AG04449 (cell line): ENCODE measurements around the gene PDE8A.

Experiments
- CTCF ChIA-PET: fragments of 350-600 bp; formaldehyde crosslinking; extraction: SDS; loops from one replicate; lab custom pipeline; 2021; ENCODE audit warnings: antibody characterized with exemption; lab: Yijun Ruan, JAX
- POLR2A ChIA-PET: fragments of 400-600, 350-600 bp; formaldehyde crosslinking; extraction: SDS; loops from one replicate; lab custom pipeline; 2020; ENCODE audit warnings: antibody characterized with exemption, inconsistent platforms; lab: Yijun Ruan, JAX
- DNase-seq: peaks from one replicate; pipeline ENCODE4 v3.0.0-alpha.2; 2010; ENCODE audit warnings: low read depth, low spot score
- H3K4me3 ChIP-seq: 2 replicates; pipeline ENCODE4 v1.5.1; 2011; ENCODE audit warnings: low read depth, mild to moderate bottlenecking, control low read depth, low read length
- TF ChIP-seq, protein P1 (sequence below): IDR thresholded peaks from one replicate; pipeline ENCODE4 v1.5.1; 2011; ENCODE audit warnings: mild to moderate bottlenecking, moderate library complexity, low read length, control low read depth, inconsistent platforms; ENCODE audit not compliant: insufficient read depth; ENCODE audit errors: missing control alignments

PDE8A gene

DNA sequence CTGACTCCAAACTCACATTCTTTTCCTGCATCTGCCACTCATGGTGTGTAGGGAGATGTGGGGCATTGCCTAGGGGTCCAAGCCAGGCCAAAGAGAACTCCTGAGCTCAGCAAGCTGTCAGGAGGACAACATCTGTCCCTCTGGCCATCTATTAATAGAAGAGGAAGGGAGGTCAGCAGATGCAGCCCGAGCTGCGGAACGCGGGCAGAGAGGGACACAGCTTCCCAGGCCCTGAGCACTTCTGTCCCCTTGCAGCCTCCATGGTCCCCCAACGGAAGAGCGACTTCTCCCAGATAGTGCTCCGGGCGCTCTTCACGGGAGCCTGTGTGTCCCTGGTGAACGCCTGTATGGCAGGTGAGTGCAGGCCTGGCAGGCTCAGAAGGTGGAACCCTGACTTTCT lies 37.3 kb upstream of the PDE8A start:
- TF ChIP-seq, protein P1, sequence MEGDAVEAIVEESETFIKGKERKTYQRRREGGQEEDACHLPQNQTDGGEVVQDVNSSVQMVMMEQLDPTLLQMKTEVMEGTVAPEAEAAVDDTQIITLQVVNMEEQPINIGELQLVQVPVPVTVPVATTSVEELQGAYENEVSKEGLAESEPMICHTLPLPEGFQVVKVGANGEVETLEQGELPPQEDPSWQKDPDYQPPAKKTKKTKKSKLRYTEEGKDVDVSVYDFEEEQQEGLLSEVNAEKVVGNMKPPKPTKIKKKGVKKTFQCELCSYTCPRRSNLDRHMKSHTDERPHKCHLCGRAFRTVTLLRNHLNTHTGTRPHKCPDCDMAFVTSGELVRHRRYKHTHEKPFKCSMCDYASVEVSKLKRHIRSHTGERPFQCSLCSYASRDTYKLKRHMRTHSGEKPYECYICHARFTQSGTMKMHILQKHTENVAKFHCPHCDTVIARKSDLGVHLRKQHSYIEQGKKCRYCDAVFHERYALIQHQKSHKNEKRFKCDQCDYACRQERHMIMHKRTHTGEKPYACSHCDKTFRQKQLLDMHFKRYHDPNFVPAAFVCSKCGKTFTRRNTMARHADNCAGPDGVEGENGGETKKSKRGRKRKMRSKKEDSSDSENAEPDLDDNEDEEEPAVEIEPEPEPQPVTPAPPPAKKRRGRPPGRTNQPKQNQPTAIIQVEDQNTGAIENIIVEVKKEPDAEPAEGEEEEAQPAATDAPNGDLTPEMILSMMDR, result no peak
- POLR2A ChIA-PET, result no interaction called here
- no peak overlapping the region for H3K4me3 ChIP-seq
- DNase-seq, result no peak
- CTCF ChIA-PET, result interaction anchor here (0.9 to 9.9 kb wide), 3 partner anchors 9 to 15 kb away, joined by 4 to 67 read pairs (median 7); no protein-coding TSS in a partner anchor

DNA sequence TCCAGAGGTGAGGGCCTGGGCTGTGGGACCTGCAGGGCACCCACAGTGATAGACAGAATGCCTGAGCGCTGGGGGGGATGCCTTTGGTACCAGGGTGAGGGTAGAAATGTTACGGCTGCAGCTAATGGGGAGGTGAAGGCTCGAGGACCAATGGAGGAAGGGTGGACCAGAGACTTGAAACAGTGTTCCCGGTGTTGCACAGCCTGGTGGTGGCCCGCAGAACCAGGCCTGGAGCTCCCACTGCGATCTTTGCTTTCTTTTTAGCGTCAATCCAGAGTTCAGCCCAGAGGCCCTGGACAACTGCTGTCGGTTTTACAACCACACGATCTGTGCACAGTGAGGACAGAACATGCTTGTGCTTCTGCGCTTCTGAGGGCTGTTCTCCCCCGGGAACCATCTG lies 36.8 kb upstream of the PDE8A start:
- no peak overlapping the region for H3K4me3 ChIP-seq
- TF ChIP-seq, protein P1, result no peak
- ChIA-PET CTCF (interaction anchor here (0.9 to 9.9 kb wide), 3 partner anchors 10 to 16 kb away, joined by 4 to 67 read pairs (median 7); no protein-coding TSS in a partner anchor), POLR2A (no interaction called here)
- DNase-seq, result no peak

DNA sequence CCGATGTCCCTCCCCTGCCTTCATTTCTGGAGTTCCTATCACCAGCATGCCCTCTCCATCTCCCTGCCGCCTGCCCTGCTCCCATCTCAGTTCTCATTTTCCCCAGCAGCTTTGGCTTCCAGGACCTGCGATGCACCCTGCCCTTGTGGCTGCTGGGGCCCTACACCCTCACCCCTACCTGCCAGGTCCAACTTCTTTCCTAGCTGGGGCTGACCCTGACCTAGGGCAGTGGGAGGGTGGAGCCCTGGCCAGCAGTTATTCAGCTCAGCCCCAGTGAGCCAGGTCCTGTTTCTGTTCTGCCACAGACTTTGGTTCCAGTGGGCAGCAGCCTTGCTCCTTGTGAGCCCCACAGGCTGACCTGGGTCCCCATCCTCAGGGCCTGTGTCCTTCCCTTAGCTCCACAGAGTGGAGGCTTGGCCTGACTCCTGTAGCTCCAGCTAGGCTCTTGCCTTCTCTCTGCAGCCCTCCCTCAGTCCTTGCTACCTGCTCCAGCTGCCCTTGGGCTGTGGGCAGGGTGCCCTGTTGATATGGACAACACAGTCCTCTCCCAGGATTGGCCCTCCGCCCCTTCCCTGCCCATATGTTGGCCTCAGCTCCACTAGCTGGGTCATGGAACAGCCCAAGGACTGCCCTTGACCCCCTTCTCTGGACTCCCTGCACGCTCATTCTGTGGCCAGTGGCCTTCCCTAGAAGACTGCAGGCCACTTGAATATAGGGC lies 34.7 kb upstream of the PDE8A start:
- TF ChIP-seq, protein P1, result no peak
- POLR2A ChIA-PET, result no interaction called here
- no peak for DNase-seq
- no peak overlapping the region for H3K4me3 ChIP-seq
- CTCF ChIA-PET, result interaction anchor here (1.2 to 9.9 kb wide), 2 partner anchors 11 to 18 kb away, joined by 3 to 67 read pairs; no protein-coding TSS in a partner anchor

DNA sequence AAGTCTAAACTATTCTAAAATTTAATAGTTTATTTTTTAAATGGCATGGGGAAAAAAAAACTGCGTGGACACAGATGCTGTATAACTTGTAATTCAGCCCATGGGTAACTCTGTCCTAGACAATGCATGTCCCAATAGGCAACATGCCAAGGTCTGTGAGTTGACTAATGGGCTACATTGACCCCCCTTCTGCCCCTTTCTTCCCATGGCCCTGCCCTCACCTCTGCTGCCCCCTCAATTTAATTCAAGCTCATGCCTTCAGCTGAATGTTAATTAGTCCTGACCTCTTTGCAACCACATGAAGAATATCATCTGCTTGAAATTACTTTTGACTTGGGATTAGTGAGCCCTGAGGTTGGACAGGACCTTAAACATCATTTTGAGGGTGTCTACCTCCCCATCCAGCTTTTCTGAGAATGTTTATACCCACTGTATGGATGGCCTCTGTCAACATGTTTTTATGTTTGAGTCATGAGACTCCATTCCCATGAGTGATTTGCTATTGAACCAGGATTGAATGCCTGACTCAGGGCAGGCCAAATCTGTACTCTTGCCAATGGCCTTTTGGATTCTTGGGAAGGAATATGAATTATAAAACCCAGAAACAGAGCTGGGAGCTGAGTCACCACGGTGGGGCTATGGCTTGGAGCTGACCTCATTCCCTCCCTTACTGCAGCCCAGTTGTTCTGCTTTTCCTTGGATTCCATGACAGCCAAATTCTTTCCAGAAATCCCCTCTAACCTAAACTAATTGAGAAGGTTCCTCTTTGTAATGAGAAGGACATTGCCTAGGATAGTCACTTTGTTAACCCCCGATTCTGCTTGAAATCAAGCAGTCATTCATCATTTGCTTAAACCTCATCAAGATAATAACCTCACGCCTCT lies 33.5 kb upstream of the PDE8A start:
- POLR2A ChIA-PET, result interaction anchor here (0.6 to 1.9 kb wide), 2 partner anchors 11 to 33 kb away, joined by 3 to 8 read pairs; partner anchors contain the start of gene PDE8A
- DNase-seq, result peak; percentile 71
- TF ChIP-seq, protein P1, result no peak
- CTCF ChIA-PET, result interaction anchor here (0.9 to 9.9 kb wide), 7 partner anchors 9 to 360 kb away, joined by 3 to 67 read pairs (median 4); no protein-coding TSS in a partner anchor
- no peak overlapping the region for H3K4me3 ChIP-seq

DNA sequence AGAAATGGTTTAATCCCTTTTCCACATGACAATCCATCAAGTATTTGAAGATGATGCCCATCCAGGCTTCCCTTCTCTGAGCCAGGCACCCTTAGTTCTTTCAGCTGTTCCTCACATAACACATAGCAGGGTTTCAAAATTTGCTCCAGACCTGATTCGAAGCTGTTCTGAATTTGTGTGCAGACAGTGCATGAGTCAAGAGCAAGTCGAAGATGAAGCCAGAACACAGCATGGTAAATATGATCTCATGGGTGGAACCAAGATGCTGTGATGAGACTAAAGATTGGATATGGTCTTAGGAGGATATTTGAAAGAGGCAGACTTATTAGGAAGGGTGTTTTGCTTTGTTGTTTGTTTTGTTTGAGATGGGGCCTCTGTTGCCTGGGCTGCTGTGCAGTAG lies 32.6 kb upstream of the PDE8A start:
- POLR2A ChIA-PET, result interaction anchor here (1.9 kb wide), 1 partner anchor 32 kb away, joined by 8 read pairs; the partner anchor contains the start of gene PDE8A
- no peak for DNase-seq
- TF ChIP-seq, protein P1, result no peak
- no peak overlapping the region for H3K4me3 ChIP-seq
- CTCF ChIA-PET, result interaction anchor here (0.8 to 2.4 kb wide), 6 partner anchors 12 to 361 kb away, joined by 3 to 9 read pairs (median 4); no protein-coding TSS in a partner anchor
